Keratinocyte (primary cell): Measurements from ENCODE around the gene CACNA2D1.

ENCODE experiments used
- CTCF ChIP-seq, 3 experiments: IDR thresholded peaks in 1 of 3; conservative IDR thresholded peaks in 1 of 3; optimal IDR thresholded peaks in 1 of 3; 2 replicates in 2 of 3; 3 replicates in 1 of 3; pipeline versions ENCODE3 to v1.5.1; 2011; ENCODE audit warnings: low read length in 3 of 3, mild to moderate bottlenecking in 3 of 3, moderate library complexity in 2 of 3, control low read depth in 1 of 3, inconsistent platforms in 1 of 3; ENCODE audit not compliant: insufficient read depth in 2 of 3; ENCODE audit errors: extremely low read depth in 1 of 3
- EZH2 ChIP-seq: IDR thresholded peaks from one replicate; pipeline ENCODE4 v1.6.1; 2012; ENCODE audit warnings: inconsistent platforms, mild to moderate bottlenecking, low read length, moderate library complexity

GRCh38 chr7:82223580-82223979 is 220.0 kb downstream of the CACNA2D1 start:
- TF ChIP-seq CTCF (optimal IDR thresholded peaks at IDR 0.05 in 1 of 3, IDR thresholded peaks at IDR 0.05 in 1 of 3, conservative IDR thresholded peaks at IDR 0.05 in 1 of 3; ENCODE audit: extremely low read depth in 1 of 3, insufficient read depth in 2 of 3, low read length in 3 of 3) (no peak), EZH2 (no peak)
